CD4-positive, CD25-positive, alpha-beta regulatory T cell (primary cell): ENCODE measurements around the gene SLC25A13. TPM values are rescaled to one million over a fixed set of nuclear protein-coding genes. Genes with fewer than 3 reads are reported as not detected.

Experiments used
- ATAC-seq, 2 donors: fragments of 150-1000 bp; cut with Tn5 transposase; one replicate each; pipeline ENCODE4 v1.10.0; 2021; ENCODE audit warnings: low read depth in 2 of 2, moderate number of reproducible peaks in 2 of 2, moderate library complexity in 1 of 2
- DNase-seq, 3 donors: peaks; one replicate each; pipeline versions ENCODE4 v3.0.0 to v3.0.0-alpha.2; 2012 to 2022; ENCODE audit warnings: mixed read lengths in 1 of 3
- H3K27ac ChIP-seq: one replicate; pipeline ENCODE4 v1.7.0; 2013; ENCODE audit warnings: mild to moderate bottlenecking, low read length; ENCODE audit not compliant: insufficient read depth, poor library complexity, severe bottlenecking
- H3K27me3 ChIP-seq: one replicate; pipeline ENCODE4 v1.7.0; 2013; ENCODE audit warnings: low read length; ENCODE audit not compliant: control insufficient read depth, insufficient read depth
- H3K36me3 ChIP-seq: one replicate; pipeline ENCODE4 v1.7.0; 2013; ENCODE audit warnings: mild to moderate bottlenecking, low read length, moderate library complexity; ENCODE audit not compliant: control insufficient read depth, insufficient read depth
- H3K4me1 ChIP-seq: 2 replicates; pipeline ENCODE4 v1.7.0; 2013; ENCODE audit warnings: mild to moderate bottlenecking, low read length; ENCODE audit not compliant: insufficient read depth, control insufficient read depth, poor library complexity, severe bottlenecking
- H3K4me3 ChIP-seq: one replicate; pipeline ENCODE4 v1.7.0; 2013; ENCODE audit warnings: low read depth, mild to moderate bottlenecking, low read length, moderate library complexity
- H3K9me3 ChIP-seq, 2 experiments: 1 replicate in 1 of 2; 2 replicates in 1 of 2; pipeline ENCODE4 v1.7.0; 2013; ENCODE audit warnings: low read length in 2 of 2, mild to moderate bottlenecking in 1 of 2, moderate library complexity in 1 of 2; ENCODE audit not compliant: control insufficient read depth in 2 of 2
- H3K27ac Mint-ChIP-seq, 3 donors: one replicate each; pipeline ENCODE4 v1.8.0; 2020 to 2022; ENCODE audit warnings: mild to moderate bottlenecking in 3 of 3, mixed read lengths in 3 of 3, moderate library complexity in 2 of 3
- H3K27me3 Mint-ChIP-seq: one replicate; pipeline ENCODE4 v1.8.0; 2022; ENCODE audit warnings: mild to moderate bottlenecking, mixed read lengths
- H3K36me3 Mint-ChIP-seq: one replicate; pipeline ENCODE4 v1.8.0; 2020; ENCODE audit warnings: mixed read lengths
- H3K4me1 Mint-ChIP-seq, 4 donors: one replicate each; pipeline ENCODE4 v1.8.0; 2020 to 2022; ENCODE audit warnings: mixed read lengths in 4 of 4, mild to moderate bottlenecking in 1 of 4
- H3K4me3 Mint-ChIP-seq, 4 donors: one replicate each; pipeline ENCODE4 v1.8.0; 2020 to 2022; ENCODE audit warnings: mild to moderate bottlenecking in 4 of 4, mixed read lengths in 4 of 4, moderate library complexity in 3 of 4
- H3K9me3 Mint-ChIP-seq, 7 donors: one replicate each; pipeline ENCODE4 v1.8.0; 2020 to 2022; ENCODE audit warnings: mixed read lengths in 7 of 7, mild to moderate bottlenecking in 3 of 7, moderate library complexity in 2 of 7
- polyA plus RNA-seq, 4 donors: library from polyadenylated mRNA; unstranded; fragments of 300-500 nt; fragmentation: Illumina TruSeq; gene quantifications; one replicate each; pipeline ENCODE4 v1.2.3, GENCODE V29; 2021
- total RNA-seq: library from RNA; stranded (reverse); gene quantifications from one replicate; pipeline ENCODE4 v1.2.3, GENCODE V29; 2022

The SLC25A13 gene
- total and polyA plus RNA-seq, 5 donors from 2014 or later, result 7.6 to 14.5 (median 8.7) TPM

GRCh38 chr7:96238976-96239766 lies 82.7 kb downstream of the SLC25A13 start:
- H3K9me3 Mint-ChIP-seq, result no peaks in the 10 kb centered on the region
- H3K4me3 ChIP-seq, result no peak overlapping the region
- no peaks in the 10 kb centered on the region for H3K27me3 ChIP-seq
- peaks cover 8% of the 10 kb centered on the region for H3K36me3 Mint-ChIP-seq
- H3K4me1 ChIP-seq, result no peaks in the 10 kb centered on the region
- no peak for DNase-seq
- H3K9me3 ChIP-seq, result no peaks in the 10 kb centered on the region
- H3K36me3 ChIP-seq, result no peaks in the 10 kb centered on the region
- H3K4me1 Mint-ChIP-seq, result peaks cover 0 to 33% (median 16%) of the 10 kb centered on the region in 4 donors
- H3K4me3 Mint-ChIP-seq, result no peak overlapping the region
- H3K27ac ChIP-seq, result no peak overlapping the region
- no peaks in the 10 kb centered on the region for H3K27me3 Mint-ChIP-seq
- no peak for ATAC-seq
- H3K27ac Mint-ChIP-seq, result no peak overlapping the region

- Histone ChIP-seq H3K4me3 (no peak overlapping the region), H3K27me3 (no peaks in the 10 kb centered on the region), H3K36me3 (no peaks in the 10 kb centered on the region), H3K27ac (no peak overlapping the region), H3K4me1 (no peaks in the 10 kb centered on the region), H3K9me3 (no peaks in the 10 kb centered on the region)
- Mint-ChIP-seq H3K36me3 (peaks cover 6% of the 10 kb centered on the region), H3K9me3 (no peaks in the 10 kb centered on the region), H3K27me3 (no peaks in the 10 kb centered on the region), H3K27ac (no peak overlapping the region), H3K4me3 (no peak overlapping the region), H3K4me1 (peaks cover 0 to 31% (median 14%) of the 10 kb centered on the region in 4 donors)
- ATAC-seq, result no peak
- DNase-seq, result no peak
Observed at GRCh38 chr7:96238474-96238873, 83.4 kb downstream of the SLC25A13 start.

- H3K27ac Mint-ChIP-seq, result peak overlapping the region in 2 of 3 donors; percentile 2 to 40
- no peaks in the 10 kb centered on the region for H3K4me1 ChIP-seq
- H3K27ac ChIP-seq, result no peak overlapping the region
Observed at GRCh38 chr7:96237040-96237439, 84.9 kb downstream of the SLC25A13 start.

GRCh38 chr7:96236198-96237039 lies 85.5 kb downstream of the SLC25A13 start:
- no peaks in the 10 kb centered on the region for H3K9me3 ChIP-seq
- Mint-ChIP-seq H3K27ac (no peak overlapping the region), H3K36me3 (peaks cover 12% of the 10 kb centered on the region), H3K9me3 (no peaks in the 10 kb centered on the region), H3K4me1 (peaks cover 0 to 16% (median 0%) of the 10 kb centered on the region in 4 donors), H3K4me3 (no peak overlapping the region), H3K27me3 (no peaks in the 10 kb centered on the region)
- DNase-seq, result no peak
- H3K27me3 ChIP-seq, result no peaks in the 10 kb centered on the region
- no peaks in the 10 kb centered on the region for H3K4me1 ChIP-seq
- no peaks in the 10 kb centered on the region for H3K36me3 ChIP-seq
- H3K4me3 ChIP-seq, result no peak overlapping the region
- ATAC-seq, result no peak
- no peak overlapping the region for H3K27ac ChIP-seq

More at GRCh38 chr7:96237040-96237439, 84.9 kb downstream of the SLC25A13 start:
- Mint-ChIP-seq H3K9me3 (no peaks in the 10 kb centered on the region), H3K36me3 (peaks cover 7% of the 10 kb centered on the region), H3K4me3 (no peak overlapping the region), H3K4me1 (peaks cover 0 to 21% (median 4%) of the 10 kb centered on the region in 4 donors), H3K27me3 (no peaks in the 10 kb centered on the region)
- ATAC-seq (no peak), DNase-seq (no peak)
- Histone ChIP-seq H3K4me3 (no peak overlapping the region), H3K9me3 (no peaks in the 10 kb centered on the region), H3K36me3 (no peaks in the 10 kb centered on the region), H3K27me3 (no peaks in the 10 kb centered on the region)

GRCh38 chr7:96235281-96235680 lies 86.6 kb downstream of the SLC25A13 start:
- H3K4me1 Mint-ChIP-seq, result peaks cover 0 to 19% (median 0%) of the 10 kb centered on the region in 4 donors
- H3K4me3 Mint-ChIP-seq, result no peak overlapping the region
- H3K27ac Mint-ChIP-seq, result no peak overlapping the region
- no peaks in the 10 kb centered on the region for H3K27me3 ChIP-seq
- no peaks in the 10 kb centered on the region for H3K36me3 ChIP-seq
- peaks cover 0 to 1% (median 0%) of the 10 kb centered on the region in 7 donors for H3K9me3 Mint-ChIP-seq
- DNase-seq, result no peak
- H3K9me3 ChIP-seq, result no peaks in the 10 kb centered on the region
- peaks cover 18% of the 10 kb centered on the region for H3K36me3 Mint-ChIP-seq
- H3K27ac ChIP-seq, result no peak overlapping the region
- H3K27me3 Mint-ChIP-seq, result no peaks in the 10 kb centered on the region
- H3K4me1 ChIP-seq, result no peaks in the 10 kb centered on the region
- no peak overlapping the region for H3K4me3 ChIP-seq
- ATAC-seq, result no peak

- ATAC-seq, result no peak
- H3K27me3 ChIP-seq, result no peaks in the 10 kb centered on the region
- Mint-ChIP-seq H3K27ac (no peak overlapping the region), H3K9me3 (peaks cover 0 to 1% (median 0%) of the 10 kb centered on the region in 7 donors), H3K4me1 (peaks cover 0 to 12% (median 0%) of the 10 kb centered on the region in 4 donors), H3K27me3 (no peaks in the 10 kb centered on the region), H3K36me3 (peaks cover 22% of the 10 kb centered on the region), H3K4me3 (no peak overlapping the region)
- H3K36me3 ChIP-seq, result peaks cover 3% of the 10 kb centered on the region
- H3K4me3 ChIP-seq, result no peak overlapping the region
- DNase-seq, result no peak
- no peaks in the 10 kb centered on the region for H3K4me1 ChIP-seq
- H3K9me3 ChIP-seq, result no peaks in the 10 kb centered on the region
- H3K27ac ChIP-seq, result no peak overlapping the region
Observed at GRCh38 chr7:96233528-96234154, 88.3 kb downstream of the SLC25A13 start.

- ATAC-seq (no peak), DNase-seq (no peak)
- H3K4me3 Mint-ChIP-seq, result no peak overlapping the region
- peaks cover 0 to 1% (median 0%) of the 10 kb centered on the region in 7 donors for H3K9me3 Mint-ChIP-seq
- no peaks in the 10 kb centered on the region for H3K27me3 Mint-ChIP-seq
- no peaks in the 10 kb centered on the region for H3K27me3 ChIP-seq
- H3K27ac ChIP-seq, result no peak overlapping the region
- no peaks in the 10 kb centered on the region for H3K4me1 ChIP-seq
- peaks cover 0 to 12% (median 0%) of the 10 kb centered on the region in 4 donors for H3K4me1 Mint-ChIP-seq
- H3K36me3 Mint-ChIP-seq, result peaks cover 22% of the 10 kb centered on the region
- no peak overlapping the region for H3K4me3 ChIP-seq
- no peaks in the 10 kb centered on the region for H3K9me3 ChIP-seq
- H3K36me3 ChIP-seq, result peaks cover 3% of the 10 kb centered on the region
- H3K27ac Mint-ChIP-seq, result no peak overlapping the region
Observed at GRCh38 chr7:96233084-96233483, 88.8 kb downstream of the SLC25A13 start.
